B cell (primary cell): Measurements from ENCODE around the gene KLHL28. TPM values are rescaled to one million over a fixed set of nuclear protein-coding genes. Genes with fewer than 3 reads are reported as not detected.

Experiments used
- ATAC-seq: fragments of 200-7000 bp; cut with Tn5 transposase; one replicate; pipeline ENCODE4 v1.10.0; 2021; ENCODE audit warnings: low read depth, mild to moderate bottlenecking, moderate number of reproducible peaks, moderate library complexity
- CTCF ChIA-PET: fragments of 350-600 bp; sonication (Branson Sonifier 250); formaldehyde crosslinking; loops from one replicate; lab custom pipeline; 2021; ENCODE audit warnings: antibody characterized with exemption, inconsistent platforms; lab: Charles Lee
- POLR2A ChIA-PET: fragments of 350-600 bp; sonication (Branson Sonifier 250); formaldehyde crosslinking; loops from one replicate; lab custom pipeline; 2021; ENCODE audit warnings: antibody characterized with exemption; lab: Charles Lee
- DNase-seq: peaks from one replicate; pipeline ENCODE4 v3.0.0; 2013
- H2AFZ ChIP-seq: 2 replicates; pipeline ENCODE4 v1.6.1; 2012; ENCODE audit warnings: mild to moderate bottlenecking, low read depth, low read length; ENCODE audit not compliant: insufficient read depth, poor library complexity, severe bottlenecking
- H3K27ac ChIP-seq, 2 donors: 1 replicate in 1 of 2; 2 replicates in 1 of 2; pipeline ENCODE4 v1.5.1; 2012 to 2013; ENCODE audit warnings: low read length in 2 of 2, mild to moderate bottlenecking in 2 of 2, moderate library complexity in 1 of 2
- H3K27me3 ChIP-seq, 4 experiments: fragments of 200-600 bp in 1 of 4; sonication (generic) in 1 of 4; replicated peaks in 1 of 4; 1 replicate in 2 of 4; 2 replicates in 2 of 4; pipeline versions ENCODE4 v1.6.1 to v1.7.0; 2013 to 2016; ENCODE audit warnings: low read length in 3 of 4, mild to moderate bottlenecking in 2 of 4, mixed read lengths in 1 of 4, moderate library complexity in 1 of 4; ENCODE audit not compliant: insufficient read depth in 4 of 4, control insufficient read depth in 3 of 4; ENCODE audit errors: control extremely low read depth in 1 of 4
- H3K36me3 ChIP-seq, 2 experiments: replicated peaks in 1 of 2; 1 replicate in 1 of 2; 2 replicates in 1 of 2; pipeline versions ENCODE4 v1.6.1 to v1.7.1; 2013; ENCODE audit warnings: low read length in 1 of 2; ENCODE audit not compliant: insufficient read depth in 2 of 2, control insufficient read depth in 1 of 2; ENCODE audit errors: control extremely low read depth in 1 of 2, extremely low read depth in 1 of 2
- H3K4me1 ChIP-seq, 2 donors: fragments of 200-600 bp in 1 of 2; sonication (generic) in 1 of 2; 1 replicate in 1 of 2; 2 replicates in 1 of 2; pipeline versions ENCODE4 v1.5.1 to v1.6.1; 2013 to 2017; ENCODE audit warnings: low read length in 2 of 2; ENCODE audit not compliant: control insufficient read depth in 2 of 2, insufficient read depth in 2 of 2
- H3K4me2 ChIP-seq: replicated peaks from 2 replicates; pipeline ENCODE3; 2012; ENCODE audit warnings: mild to moderate bottlenecking, low read depth, low read length; ENCODE audit not compliant: poor library complexity, severe bottlenecking
- H3K4me3 ChIP-seq, 5 experiments: fragments of 200-600 bp in 1 of 5; sonication (generic) in 1 of 5; 1 replicate in 3 of 5; 2 replicates in 2 of 5; pipeline versions ENCODE4 v1.5.1 to v1.7.0; 2011 to 2016; ENCODE audit warnings: low read length in 4 of 5, mild to moderate bottlenecking in 4 of 5, low read depth in 2 of 5, control low read depth in 1 of 5, moderate library complexity in 1 of 5; ENCODE audit not compliant: insufficient read depth in 1 of 5; ENCODE audit errors: control extremely low read depth in 1 of 5, extremely low read depth in 1 of 5
- H3K79me2 ChIP-seq: fragments of 200-600 bp; sonication (generic); one replicate; pipeline ENCODE4 v1.6.0; 2016; ENCODE audit warnings: low read length; ENCODE audit not compliant: control insufficient read depth, insufficient read depth
- H3K9ac ChIP-seq: fragments of 200-600 bp; sonication (generic); 2 replicates; pipeline ENCODE4 v1.6.1; 2017; ENCODE audit warnings: mild to moderate bottlenecking, low read length, moderate library complexity
- H3K9me3 ChIP-seq, 3 donors: one replicate each; pipeline versions ENCODE4 v1.6.1 to v1.7.1; 2013; ENCODE audit warnings: low read length in 2 of 3; ENCODE audit not compliant: control insufficient read depth in 2 of 3, insufficient read depth in 1 of 3; ENCODE audit errors: control extremely low read depth in 1 of 3
- H4K20me1 ChIP-seq: 2 replicates; pipeline ENCODE4 v1.6.0; 2012; ENCODE audit warnings: mild to moderate bottlenecking, low read length; ENCODE audit not compliant: insufficient read depth, control insufficient read depth, poor library complexity, severe bottlenecking
- H3K27ac Mint-ChIP-seq: one replicate; pipeline ENCODE4 v1.8.0; 2021; ENCODE audit warnings: mixed read lengths
- H3K27me3 Mint-ChIP-seq: one replicate; pipeline ENCODE4 v1.8.0; 2021; ENCODE audit warnings: mixed read lengths
- H3K4me1 Mint-ChIP-seq: one replicate; pipeline ENCODE4 v1.8.0; 2021; ENCODE audit warnings: mixed read lengths
- H3K4me3 Mint-ChIP-seq: one replicate; pipeline ENCODE4 v1.8.0; 2021; ENCODE audit warnings: mixed read lengths
- H3K9me3 Mint-ChIP-seq: one replicate; pipeline ENCODE4 v1.8.0; 2022; ENCODE audit warnings: mixed read lengths; ENCODE audit not compliant: insufficient read depth
- EZH2 ChIP-seq: IDR thresholded peaks from 2 replicates; pipeline ENCODE4 v1.6.1; 2012; ENCODE audit warnings: borderline replicate concordance, low read depth, mild to moderate bottlenecking, moderate library complexity, low read length; ENCODE audit not compliant: insufficient read depth, poor library complexity, severe bottlenecking
- WGBS: methylation state at CpG from one replicate; pipeline ENCODE4 v1.1.5; 2013; ENCODE audit warnings: missing lambda C conversion rate; ENCODE audit not compliant: insufficient coverage; 5-methylcytosine and 5-hydroxymethylcytosine counted together
- intact Hi-C: fragments of 100-400 bp; cut with micrococcal nuclease; formaldehyde crosslinking; loops from one replicate; pipeline ENCODE4 v1.10.0; 2022
- polyA plus RNA-seq: library from polyadenylated mRNA; depleted of rRNA; stranded (reverse); fragments of >200 nt; gene quantifications from 2 replicates; pipeline ENCODE4 v1.2.3, GENCODE V29; 2012
- total RNA-seq, 2 donors: library from RNA; stranded (reverse); fragments of 120-200 nt in 1 of 2; gene quantifications; 1 replicate in 1 of 2; 2 replicates in 1 of 2; pipeline versions ENCODE4 v1.2.3 to v1.2.4, GENCODE V29; 2013 to 2022
- TF ChIP-seq, protein P1 (sequence below): fragments of 200-600 bp; IDR thresholded peaks from one replicate; pipeline ENCODE4 v1.8.0; 2022; ENCODE audit warnings: antibody characterized with exemption, mild to moderate bottlenecking

The KLHL28 gene
- total and polyA plus RNA-seq, 2 donors (not counting 1 experiment from before 2014, with no cell fraction given), result 8.9 to 33.5 TPM

- Histone ChIP-seq H4K20me1 (no peaks in the 10 kb centered on the region), H3K4me2 (no peak overlapping the region), H3K4me3 (no peak overlapping the region), H3K27ac (no peak overlapping the region), H2AFZ (no peak overlapping the region), H3K4me1 (no peaks in the 10 kb centered on the region), H3K79me2 (no peaks in the 10 kb centered on the region), H3K36me3 (no peaks in the 10 kb centered on the region), H3K9me3 (peaks cover 2 to 7% (median 3%) of the 10 kb centered on the region in 3 donors), H3K27me3 (no peaks in the 10 kb centered on the region), H3K9ac (no peak overlapping the region)
- DNase-seq (no peak), ATAC-seq (no peak)
- intact Hi-C loops, result no loop called here
- no peaks in the 10 kb centered on the region for H3K4me1 Mint-ChIP-seq
- TF ChIP-seq EZH2, result no peak
- TF ChIP-seq, protein P1, sequence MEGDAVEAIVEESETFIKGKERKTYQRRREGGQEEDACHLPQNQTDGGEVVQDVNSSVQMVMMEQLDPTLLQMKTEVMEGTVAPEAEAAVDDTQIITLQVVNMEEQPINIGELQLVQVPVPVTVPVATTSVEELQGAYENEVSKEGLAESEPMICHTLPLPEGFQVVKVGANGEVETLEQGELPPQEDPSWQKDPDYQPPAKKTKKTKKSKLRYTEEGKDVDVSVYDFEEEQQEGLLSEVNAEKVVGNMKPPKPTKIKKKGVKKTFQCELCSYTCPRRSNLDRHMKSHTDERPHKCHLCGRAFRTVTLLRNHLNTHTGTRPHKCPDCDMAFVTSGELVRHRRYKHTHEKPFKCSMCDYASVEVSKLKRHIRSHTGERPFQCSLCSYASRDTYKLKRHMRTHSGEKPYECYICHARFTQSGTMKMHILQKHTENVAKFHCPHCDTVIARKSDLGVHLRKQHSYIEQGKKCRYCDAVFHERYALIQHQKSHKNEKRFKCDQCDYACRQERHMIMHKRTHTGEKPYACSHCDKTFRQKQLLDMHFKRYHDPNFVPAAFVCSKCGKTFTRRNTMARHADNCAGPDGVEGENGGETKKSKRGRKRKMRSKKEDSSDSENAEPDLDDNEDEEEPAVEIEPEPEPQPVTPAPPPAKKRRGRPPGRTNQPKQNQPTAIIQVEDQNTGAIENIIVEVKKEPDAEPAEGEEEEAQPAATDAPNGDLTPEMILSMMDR, result no peak
- H3K27me3 Mint-ChIP-seq, result peaks cover 3% of the 10 kb centered on the region
- peaks cover 8% of the 10 kb centered on the region for H3K9me3 Mint-ChIP-seq
- WGBS, result 96% methylated on average over 27 of the region's 35 CpGs
- ChIA-PET POLR2A (no interaction called here), CTCF (no interaction called here)
- H3K27ac Mint-ChIP-seq, result no peak overlapping the region
- no peak overlapping the region for H3K4me3 Mint-ChIP-seq
These were observed 74.7 kb downstream of the KLHL28 start for GRCh38 chr14:44886860-44887595.

GRCh38 chr14:44880791-44881190, 81.0 kb downstream of the KLHL28 start:
- peaks cover 6% of the 10 kb centered on the region for H3K9me3 Mint-ChIP-seq
- H3K4me3 ChIP-seq, result no peak overlapping the region
- H3K27ac Mint-ChIP-seq, result no peak overlapping the region
- no peaks in the 10 kb centered on the region for H3K4me1 ChIP-seq
- H3K27me3 ChIP-seq, result peaks cover 0 to 7% (median 0%) of the 10 kb centered on the region in 4 experiments
- H3K36me3 ChIP-seq, result no peaks in the 10 kb centered on the region
- no peak for DNase-seq
- H3K27ac ChIP-seq, result no peak overlapping the region
- no peak overlapping the region for H3K4me3 Mint-ChIP-seq
- intact Hi-C loops, result no loop called here
- H3K9me3 ChIP-seq, result peaks cover 4 to 6% (median 5%) of the 10 kb centered on the region in 3 donors
- no peaks in the 10 kb centered on the region for H3K4me1 Mint-ChIP-seq
- H3K27me3 Mint-ChIP-seq, result peaks cover 26% of the 10 kb centered on the region
- no peak for ATAC-seq
- CTCF ChIA-PET, result interaction anchor here (0.6 kb wide), 1 partner anchor 387 kb away, joined by 3 read pairs; no protein-coding TSS in a partner anchor
- no peaks in the 10 kb centered on the region for H3K79me2 ChIP-seq
- H2AFZ ChIP-seq, result no peak overlapping the region
- POLR2A ChIA-PET, result no interaction called here
- WGBS, result no CpG with 5 or more reads among the region's 2 CpGs
- TF ChIP-seq, protein P1, result no peak
- no peak for TF ChIP-seq EZH2
- H4K20me1 ChIP-seq, result no peaks in the 10 kb centered on the region
- no peak overlapping the region for H3K4me2 ChIP-seq
- H3K9ac ChIP-seq, result no peak overlapping the region
